Muscle layer of colon (tissue), 2 donors: ENCODE data around the gene BLCAP.
"Not testable (repeated sequence)": the region's sequence is repeated elsewhere in the genome, so short reads cannot be mapped to it uniquely, and the experiment has no call there.

Experiments used
- H3K27ac ChIP-seq: one replicate; pipeline ENCODE4 v1.7.0; 2013; ENCODE audit warnings: low read depth, mild to moderate bottlenecking, low read length, moderate library complexity
- H3K27me3 ChIP-seq, 2 donors: one replicate each; pipeline ENCODE4 v1.7.0; 2013; ENCODE audit warnings: low read length in 2 of 2, mild to moderate bottlenecking in 2 of 2; ENCODE audit not compliant: insufficient read depth in 2 of 2, control insufficient read depth in 1 of 2
- H3K36me3 ChIP-seq: one replicate; pipeline ENCODE4 v1.7.0; 2013; ENCODE audit warnings: mild to moderate bottlenecking, low read length; ENCODE audit not compliant: insufficient read depth
- H3K4me1 ChIP-seq: one replicate; pipeline ENCODE4 v1.7.0; 2013; ENCODE audit warnings: mild to moderate bottlenecking, low read length; ENCODE audit not compliant: insufficient read depth
- H3K4me3 ChIP-seq, 2 donors: one replicate each; pipeline ENCODE4 v1.7.0; 2013; ENCODE audit warnings: low read length in 2 of 2, low read depth in 1 of 2, mild to moderate bottlenecking in 1 of 2, moderate library complexity in 1 of 2
- H3K9ac ChIP-seq: one replicate; pipeline ENCODE4 v1.7.0; 2013; ENCODE audit warnings: low read length
- H3K9me3 ChIP-seq: one replicate; pipeline ENCODE4 v1.7.0; 2013; ENCODE audit warnings: mild to moderate bottlenecking, low read length
- donor health status: abdominal sarcoma.
- donor health status: Adenocarcinoma of cecum.

BLCAP gene

DNA sequence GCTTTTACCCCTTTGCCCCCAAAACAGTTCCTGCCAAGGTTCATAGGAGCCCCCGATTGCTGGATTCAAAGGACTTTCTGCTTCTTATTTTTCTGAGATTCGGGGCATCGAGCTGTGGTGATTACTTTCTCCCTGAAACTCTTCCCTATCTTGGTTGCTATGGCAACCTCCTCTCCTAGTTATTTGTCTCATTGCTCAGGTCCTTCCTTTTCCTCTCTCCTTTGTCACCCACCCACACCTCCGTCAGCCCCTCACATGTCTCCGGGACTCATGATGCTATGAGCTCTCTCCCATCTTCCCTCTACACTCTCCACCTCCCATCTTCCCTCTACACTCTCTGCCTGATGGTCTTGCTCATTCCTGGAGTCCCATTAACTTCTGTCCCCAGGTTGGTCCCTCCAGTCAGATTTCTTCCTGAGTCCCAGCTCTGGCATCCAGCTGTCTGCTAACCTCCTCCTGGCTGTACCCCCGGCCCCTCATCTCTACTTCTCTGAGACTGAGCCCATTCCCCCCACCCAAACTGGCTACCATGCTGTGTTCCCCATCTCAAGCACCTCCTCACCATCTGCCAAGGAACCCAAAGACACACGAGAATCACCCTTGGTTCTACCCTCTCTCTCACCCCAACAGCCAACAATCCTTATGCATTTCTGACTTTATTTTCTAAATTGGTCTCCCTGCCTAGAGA is 36.9 kb downstream of the BLCAP start:
- Histone ChIP-seq H3K36me3 (peaks cover 9% of the 10 kb centered on the region), H3K27me3 (no peaks in the 10 kb centered on the region), H3K27ac (no peak overlapping the region)

DNA sequence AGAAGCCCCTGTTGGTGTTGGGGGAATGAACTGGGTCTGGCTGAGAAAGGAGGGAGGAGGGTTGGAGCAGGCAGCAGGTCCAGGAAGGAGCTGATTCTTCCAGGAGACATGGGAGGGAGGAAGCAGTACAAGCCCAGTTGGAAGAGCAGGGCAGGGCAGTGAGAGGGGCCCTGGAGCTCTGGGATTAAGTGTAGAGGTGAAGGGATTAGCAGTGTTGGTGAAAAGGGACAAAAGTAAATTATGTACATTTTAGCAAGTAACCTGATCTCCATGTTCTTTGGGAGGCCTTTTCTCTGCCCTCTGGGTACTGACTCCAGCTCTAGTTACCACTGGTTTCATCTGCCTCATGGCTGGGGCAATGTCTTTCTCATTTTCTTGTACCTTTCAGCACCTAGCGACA is 41.5 kb downstream of the BLCAP start:
- H3K27ac ChIP-seq, H3K27me3 ChIP-seq, H3K4me1 ChIP-seq, H3K4me3 ChIP-seq, H3K9ac ChIP-seq, H3K9me3 ChIP-seq, H3K36me3 ChIP-seq: not testable (repeated sequence)

More for the DNA sequence above, 36.9 kb downstream of the BLCAP start:
- Histone ChIP-seq H3K9me3 (no peaks in the 10 kb centered on the region), H3K4me1 (no peaks in the 10 kb centered on the region), H3K4me3 (no peak overlapping the region), H3K9ac (no peak overlapping the region)

DNA sequence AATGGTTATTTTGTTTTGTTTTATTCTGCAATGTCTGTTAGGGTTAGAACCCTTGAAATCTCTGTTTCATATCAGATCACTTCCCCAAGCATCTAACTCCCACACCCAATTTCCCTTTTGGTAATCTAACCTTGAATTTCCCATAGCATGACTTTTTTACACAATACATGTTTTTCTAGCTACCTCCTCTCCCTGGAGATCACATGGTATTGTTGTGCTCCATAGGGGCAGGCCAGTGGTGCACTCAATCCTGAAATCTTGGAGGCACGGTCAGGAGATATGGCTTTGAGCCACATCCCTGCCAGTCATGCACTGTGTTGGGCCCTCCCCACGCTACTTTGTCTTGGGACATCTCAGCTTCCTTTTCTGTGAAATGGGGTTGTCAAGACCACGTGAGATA is 43.3 kb downstream of the BLCAP start:
- no peak overlapping the region for H3K4me3 ChIP-seq
- H3K9me3 ChIP-seq: no peaks in the 10 kb centered on the region
- H3K4me1 ChIP-seq: no peaks in the 10 kb centered on the region
- H3K36me3 ChIP-seq: no peaks in the 10 kb centered on the region
- H3K27me3 ChIP-seq: no peaks in the 10 kb centered on the region
- no peak overlapping the region for H3K9ac ChIP-seq
- no peak overlapping the region for H3K27ac ChIP-seq

- H3K4me3 ChIP-seq: no peak overlapping the region
- no peaks in the 10 kb centered on the region for H3K27me3 ChIP-seq
- H3K9me3 ChIP-seq: no peaks in the 10 kb centered on the region
- H3K9ac ChIP-seq: no peak overlapping the region
- no peaks in the 10 kb centered on the region for H3K36me3 ChIP-seq
- no peak overlapping the region for H3K27ac ChIP-seq
- H3K4me1 ChIP-seq: no peaks in the 10 kb centered on the region
Observed at GRCh38 chr20:37481610-37482009, 46.1 kb downstream of the BLCAP start.

GRCh38 chr20:37480919-37481318 is 46.8 kb downstream of the BLCAP start:
- Histone ChIP-seq H3K4me3 (no peak overlapping the region), H3K9ac (no peak overlapping the region), H3K27me3 (no peaks in the 10 kb centered on the region), H3K36me3 (no peaks in the 10 kb centered on the region), H3K27ac (no peak overlapping the region), H3K9me3 (no peaks in the 10 kb centered on the region), H3K4me1 (no peaks in the 10 kb centered on the region)

DNA sequence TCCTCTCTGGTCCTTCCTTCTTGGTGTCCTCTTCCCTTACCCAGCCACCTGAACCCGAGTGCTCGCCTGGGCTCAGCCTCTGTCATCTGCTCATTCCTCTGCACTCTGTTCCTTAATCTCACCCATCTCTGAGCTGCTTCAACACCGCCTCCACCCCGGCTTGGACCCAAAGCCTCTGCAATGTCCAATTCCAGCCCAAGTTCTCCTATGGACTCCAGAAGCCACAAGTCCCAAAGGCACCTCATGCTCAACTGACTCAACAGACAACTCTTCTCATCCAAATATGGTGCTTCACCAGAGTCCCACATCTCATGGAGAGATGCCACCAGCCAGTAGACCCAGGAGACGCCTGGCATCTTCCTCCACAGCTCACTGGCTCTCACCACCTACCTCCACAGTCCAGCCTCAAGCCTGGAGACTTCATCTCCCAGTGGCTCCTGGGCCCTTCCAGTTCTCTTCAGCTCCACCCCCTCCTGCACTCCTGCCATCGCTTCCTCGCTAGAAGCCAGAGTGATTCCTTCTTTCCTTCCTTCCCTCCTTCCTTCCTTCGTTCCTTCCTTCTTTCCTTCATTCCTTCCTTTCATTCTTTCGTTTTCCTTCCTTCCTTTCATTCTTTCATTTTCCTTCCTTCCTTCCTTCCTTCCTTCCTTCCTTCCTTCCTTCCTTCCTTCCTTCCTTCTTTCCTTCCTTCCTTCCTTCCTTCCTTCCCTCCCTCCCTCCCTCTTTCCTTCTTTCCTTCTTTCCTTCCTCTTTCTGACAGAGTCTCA is 47.6 kb downstream of the BLCAP start:
- no peaks in the 10 kb centered on the region for H3K36me3 ChIP-seq
- no peaks in the 10 kb centered on the region for H3K27me3 ChIP-seq
- H3K4me1 ChIP-seq: no peaks in the 10 kb centered on the region
- no peak overlapping the region for H3K27ac ChIP-seq
- no peak overlapping the region for H3K9ac ChIP-seq
- no peak overlapping the region for H3K4me3 ChIP-seq
- no peaks in the 10 kb centered on the region for H3K9me3 ChIP-seq

DNA sequence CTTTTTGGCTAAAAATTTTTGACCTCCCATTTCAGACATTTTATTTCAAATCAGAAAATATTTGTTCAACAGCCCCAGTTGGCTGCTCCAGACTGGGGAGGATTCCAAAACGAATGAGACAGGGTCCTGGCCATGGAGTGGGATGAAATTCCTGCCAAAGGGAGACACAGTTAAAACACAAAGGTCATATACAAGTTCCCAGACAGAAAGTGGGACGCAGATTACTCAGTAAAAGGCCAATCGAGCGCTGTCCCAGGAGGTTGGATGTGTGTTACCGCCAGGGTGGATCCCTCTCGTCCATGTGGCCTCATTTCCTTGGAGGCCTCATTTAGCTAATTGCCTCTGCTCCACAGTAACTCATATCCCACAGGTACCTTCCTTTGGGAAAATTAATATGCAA is 48.4 kb downstream of the BLCAP start:
- no peaks in the 10 kb centered on the region for H3K4me1 ChIP-seq
- no peak overlapping the region for H3K27ac ChIP-seq
- no peak overlapping the region for H3K9ac ChIP-seq
- H3K9me3 ChIP-seq: no peaks in the 10 kb centered on the region
- no peaks in the 10 kb centered on the region for H3K27me3 ChIP-seq
- H3K4me3 ChIP-seq: no peak overlapping the region
- H3K36me3 ChIP-seq: no peaks in the 10 kb centered on the region

- Histone ChIP-seq H3K27ac (no peak overlapping the region), H3K9me3 (no peaks in the 10 kb centered on the region), H3K4me1 (no peaks in the 10 kb centered on the region), H3K27me3 (no peaks in the 10 kb centered on the region), H3K4me3 (no peak overlapping the region), H3K36me3 (no peaks in the 10 kb centered on the region), H3K9ac (no peak overlapping the region)
Observed at GRCh38 chr20:37477041-37477440, 50.6 kb downstream of the BLCAP start.

GRCh38 chr20:37475252-37475651 is 52.4 kb downstream of the BLCAP start:
- Histone ChIP-seq H3K4me3 (no peak overlapping the region), H3K4me1 (no peaks in the 10 kb centered on the region), H3K9me3 (no peaks in the 10 kb centered on the region), H3K9ac (no peak overlapping the region), H3K36me3 (no peaks in the 10 kb centered on the region), H3K27me3 (no peaks in the 10 kb centered on the region), H3K27ac (no peak overlapping the region)

GRCh38 chr20:37474386-37474785 is 53.3 kb downstream of the BLCAP start:
- no peaks in the 10 kb centered on the region for H3K9me3 ChIP-seq
- no peak overlapping the region for H3K4me3 ChIP-seq
- H3K36me3 ChIP-seq: no peaks in the 10 kb centered on the region
- H3K4me1 ChIP-seq: no peaks in the 10 kb centered on the region
- no peaks in the 10 kb centered on the region for H3K27me3 ChIP-seq
- no peak overlapping the region for H3K9ac ChIP-seq
- H3K27ac ChIP-seq: no peak overlapping the region

GRCh38 chr20:37473249-37474000 is 54.3 kb downstream of the BLCAP start:
- Histone ChIP-seq H3K4me1 (no peaks in the 10 kb centered on the region), H3K4me3 (no peak overlapping the region), H3K9ac (no peak overlapping the region), H3K27ac (no peak overlapping the region), H3K36me3 (no peaks in the 10 kb centered on the region), H3K27me3 (no peaks in the 10 kb centered on the region), H3K9me3 (no peaks in the 10 kb centered on the region)
